ENCODE measurements around the gene SLC8B1. TPM values are rescaled to one million over a fixed set of nuclear protein-coding genes. Genes with fewer than 3 reads are reported as not detected.

Gene SLC8B1
- total and polyA plus RNA-seq, 2 donors from 2014 or later = 18.6 to 61.5 TPM

DNA sequence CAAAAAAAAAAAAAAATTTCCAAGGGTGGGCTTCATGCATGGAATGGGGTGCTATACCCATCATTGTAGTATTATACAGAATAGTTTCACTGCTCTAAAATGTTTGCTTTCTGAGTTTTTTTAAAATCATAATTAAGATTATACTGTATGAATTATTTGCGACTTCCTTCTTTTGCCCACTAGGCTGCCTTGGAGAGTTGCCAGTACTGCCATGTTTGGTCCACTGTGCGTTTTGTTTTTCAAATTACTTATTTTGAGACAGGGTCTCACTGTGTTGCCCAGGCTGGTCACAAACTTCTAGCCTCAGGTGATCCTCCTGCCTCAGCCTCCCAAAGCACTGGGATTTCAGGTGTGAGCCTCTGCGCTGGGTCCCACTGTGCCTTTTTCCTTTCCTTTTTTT lies 43.4 kb upstream of the SLC8B1 start:
- TF ChIP-seq, protein P1, sequence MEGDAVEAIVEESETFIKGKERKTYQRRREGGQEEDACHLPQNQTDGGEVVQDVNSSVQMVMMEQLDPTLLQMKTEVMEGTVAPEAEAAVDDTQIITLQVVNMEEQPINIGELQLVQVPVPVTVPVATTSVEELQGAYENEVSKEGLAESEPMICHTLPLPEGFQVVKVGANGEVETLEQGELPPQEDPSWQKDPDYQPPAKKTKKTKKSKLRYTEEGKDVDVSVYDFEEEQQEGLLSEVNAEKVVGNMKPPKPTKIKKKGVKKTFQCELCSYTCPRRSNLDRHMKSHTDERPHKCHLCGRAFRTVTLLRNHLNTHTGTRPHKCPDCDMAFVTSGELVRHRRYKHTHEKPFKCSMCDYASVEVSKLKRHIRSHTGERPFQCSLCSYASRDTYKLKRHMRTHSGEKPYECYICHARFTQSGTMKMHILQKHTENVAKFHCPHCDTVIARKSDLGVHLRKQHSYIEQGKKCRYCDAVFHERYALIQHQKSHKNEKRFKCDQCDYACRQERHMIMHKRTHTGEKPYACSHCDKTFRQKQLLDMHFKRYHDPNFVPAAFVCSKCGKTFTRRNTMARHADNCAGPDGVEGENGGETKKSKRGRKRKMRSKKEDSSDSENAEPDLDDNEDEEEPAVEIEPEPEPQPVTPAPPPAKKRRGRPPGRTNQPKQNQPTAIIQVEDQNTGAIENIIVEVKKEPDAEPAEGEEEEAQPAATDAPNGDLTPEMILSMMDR (IDR thresholded peaks at IDR 0.05; ENCODE audit: borderline replicate concordance, extremely low read depth, insufficient read depth) = no peak
- Histone ChIP-seq H3K36me3 (ENCODE audit: control insufficient read depth in 2 of 3, insufficient read depth in 3 of 3, low read length in 3 of 3) (peaks cover 0 to 9% (median 4%) of the 10 kb centered on the region in 3 donors), H3K9ac (ENCODE audit: low read length in 3 of 3) (no peak overlapping the region), H3K4me3 (ENCODE audit: low read length in 3 of 3) (no peak overlapping the region), H3K27ac (ENCODE audit: low read depth in 2 of 2, low read length in 2 of 2) (no peak overlapping the region), H3K27me3 (ENCODE audit: control insufficient read depth, insufficient read depth, low read length) (no peaks in the 10 kb centered on the region), H3K4me1 (ENCODE audit: control insufficient read depth in 2 of 3, insufficient read depth in 2 of 3, low read depth in 1 of 3, low read length in 3 of 3) (no peaks in the 10 kb centered on the region), H3K9me3 (ENCODE audit: control insufficient read depth in 2 of 3, insufficient read depth in 1 of 3, low read length in 3 of 3) (no peaks in the 10 kb centered on the region)
- intact Hi-C loops (cut with DNase I) = no loop called here
- DNase-seq = no peak
- FAIRE-seq = no peak

DNA sequence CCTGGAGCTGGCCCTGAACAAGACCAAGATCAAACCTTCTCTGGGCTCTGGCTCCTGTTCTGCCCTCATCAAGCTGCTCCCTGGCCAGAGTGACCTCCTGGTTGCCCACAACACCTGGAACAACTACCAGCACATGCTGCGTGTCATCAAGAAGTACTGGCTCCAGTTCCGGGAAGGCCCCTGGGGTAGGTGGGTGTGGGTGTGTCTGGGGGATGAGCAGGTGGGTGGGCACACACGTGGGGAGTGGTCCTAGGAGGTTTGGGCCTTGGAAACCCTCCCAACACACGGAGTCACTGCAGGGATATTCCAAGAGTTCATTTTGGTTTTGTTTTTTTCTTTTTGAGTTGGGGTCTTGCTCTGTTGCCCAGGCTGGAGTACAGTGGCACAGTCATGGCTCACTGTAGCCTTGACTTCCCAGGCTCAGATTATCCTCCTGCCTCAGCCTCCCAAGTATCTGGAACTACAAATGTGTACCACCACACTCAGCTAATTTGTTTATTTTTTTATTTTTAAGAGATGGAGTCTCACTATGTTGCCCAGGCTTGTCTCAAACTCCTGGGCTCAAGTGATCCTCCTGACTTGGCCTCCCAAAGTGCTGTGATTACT lies 40.0 kb upstream of the SLC8B1 start:
- FAIRE-seq (no peak), DNase-seq (no peak)
- Histone ChIP-seq H3K27ac (ENCODE audit: low read depth in 2 of 2, low read length in 2 of 2) (no peak overlapping the region), H3K9ac (ENCODE audit: low read length in 3 of 3) (no peak overlapping the region), H3K36me3 (ENCODE audit: control insufficient read depth in 2 of 3, insufficient read depth in 3 of 3, low read length in 3 of 3) (peaks cover 0 to 19% (median 4%) of the 10 kb centered on the region in 3 donors), H3K27me3 (ENCODE audit: control insufficient read depth, insufficient read depth, low read length) (no peaks in the 10 kb centered on the region), H3K9me3 (ENCODE audit: control insufficient read depth in 2 of 3, insufficient read depth in 1 of 3, low read length in 3 of 3) (no peaks in the 10 kb centered on the region), H3K4me1 (ENCODE audit: control insufficient read depth in 2 of 3, insufficient read depth in 2 of 3, low read depth in 1 of 3, low read length in 3 of 3) (no peaks in the 10 kb centered on the region), H3K4me3 (ENCODE audit: low read length in 3 of 3) (no peak overlapping the region)
- TF ChIP-seq, protein P1 (IDR thresholded peaks at IDR 0.05; ENCODE audit: borderline replicate concordance, extremely low read depth, insufficient read depth) = no peak
- intact Hi-C loops (cut with DNase I) = no loop called here

DNA sequence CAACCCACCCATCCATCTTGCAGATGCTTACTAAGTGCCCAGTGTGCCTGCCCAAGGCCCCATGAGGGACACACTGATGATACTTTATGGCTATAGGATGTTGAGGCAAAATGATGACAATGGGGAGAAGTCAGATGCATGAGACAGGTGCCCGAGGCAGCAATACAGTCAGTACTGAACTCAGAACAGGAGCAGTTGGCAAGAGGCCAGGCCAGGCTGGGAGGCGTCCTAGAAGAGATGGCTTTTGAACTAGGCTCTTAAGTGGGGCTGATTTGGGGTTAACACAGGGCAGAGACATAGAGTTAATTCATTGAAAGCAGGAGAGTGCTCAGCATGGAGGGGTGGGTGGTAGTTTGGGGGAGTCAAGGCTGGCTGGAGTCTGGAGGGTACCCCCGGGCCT lies 39.1 kb upstream of the SLC8B1 start:
- peaks cover 0 to 19% (median 4%) of the 10 kb centered on the region in 3 donors for H3K36me3 ChIP-seq (ENCODE audit: control insufficient read depth in 2 of 3, insufficient read depth in 3 of 3, low read length in 3 of 3)
- intact Hi-C loops (cut with DNase I) = no loop called here
- H3K27me3 ChIP-seq (ENCODE audit: control insufficient read depth, insufficient read depth, low read length) = no peaks in the 10 kb centered on the region
- no peak overlapping the region for H3K27ac ChIP-seq (ENCODE audit: low read depth in 2 of 2, low read length in 2 of 2)
- H3K9me3 ChIP-seq (ENCODE audit: control insufficient read depth in 2 of 3, insufficient read depth in 1 of 3, low read length in 3 of 3) = no peaks in the 10 kb centered on the region
- TF ChIP-seq, protein P1 (IDR thresholded peaks at IDR 0.05; ENCODE audit: borderline replicate concordance, extremely low read depth, insufficient read depth) = no peak
- DNase-seq (no peak), FAIRE-seq (no peak)
- H3K9ac ChIP-seq (ENCODE audit: low read length in 3 of 3) = no peak overlapping the region
- H3K4me3 ChIP-seq (ENCODE audit: low read length in 3 of 3) = no peak overlapping the region
- no peaks in the 10 kb centered on the region for H3K4me1 ChIP-seq (ENCODE audit: control insufficient read depth in 2 of 3, insufficient read depth in 2 of 3, low read depth in 1 of 3, low read length in 3 of 3)

DNA sequence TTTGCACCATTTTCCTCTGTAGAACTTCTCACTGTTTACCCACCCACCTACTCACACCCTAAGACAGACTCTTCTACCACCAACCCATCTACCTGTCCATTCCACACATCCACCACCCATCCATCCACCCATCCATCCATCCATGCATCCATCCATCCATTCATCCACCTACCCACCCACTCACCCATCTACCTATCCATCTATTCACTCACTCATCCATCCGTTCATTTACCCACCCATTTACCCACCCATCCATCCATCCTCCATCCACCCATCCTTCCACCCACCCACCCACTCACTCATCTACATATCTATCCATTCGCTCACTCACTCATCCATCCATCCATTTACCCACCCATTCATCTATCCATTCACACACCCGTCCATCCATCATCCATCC lies 38.5 kb upstream of the SLC8B1 start:
- H3K27me3 ChIP-seq (ENCODE audit: control insufficient read depth, insufficient read depth, low read length) = no peaks in the 10 kb centered on the region
- TF ChIP-seq, protein P1 (IDR thresholded peaks at IDR 0.05; ENCODE audit: borderline replicate concordance, extremely low read depth, insufficient read depth) = no peak
- no peaks in the 10 kb centered on the region for H3K4me1 ChIP-seq (ENCODE audit: control insufficient read depth in 2 of 3, insufficient read depth in 2 of 3, low read depth in 1 of 3, low read length in 3 of 3)
- intact Hi-C loops (cut with DNase I) = no loop called here
- no peak overlapping the region for H3K4me3 ChIP-seq (ENCODE audit: low read length in 3 of 3)
- no peaks in the 10 kb centered on the region for H3K9me3 ChIP-seq (ENCODE audit: control insufficient read depth in 2 of 3, insufficient read depth in 1 of 3, low read length in 3 of 3)
- FAIRE-seq (no peak), DNase-seq (no peak)
- no peak overlapping the region for H3K9ac ChIP-seq (ENCODE audit: low read length in 3 of 3)
- peaks cover 0 to 19% (median 4%) of the 10 kb centered on the region in 3 donors for H3K36me3 ChIP-seq (ENCODE audit: control insufficient read depth in 2 of 3, insufficient read depth in 3 of 3, low read length in 3 of 3)
- no peak overlapping the region for H3K27ac ChIP-seq (ENCODE audit: low read depth in 2 of 2, low read length in 2 of 2)
